HEK293 (cell line): ENCODE measurements around the gene RAMP1.

Source experiments
- HOXA7 ChIP-seq: sonication (generic); formaldehyde crosslinking; IDR thresholded peaks from 2 replicates; pipeline ENCODE4 v1.8.1; 2022; ENCODE audit warnings: missing genetic modification reagents, borderline replicate concordance
- YY1 ChIP-seq: fragments of 450-650 bp; formaldehyde crosslinking; IDR thresholded peaks from 2 replicates; pipeline ENCODE4 v1.5.1; 2018; ENCODE audit warnings: missing biosample characterization, missing genetic modification characterization
- ZNF292 ChIP-seq: fragments of 450-650 bp; formaldehyde crosslinking; IDR thresholded peaks from 2 replicates; pipeline ENCODE4 v1.5.1; 2016; ENCODE audit warnings: low read depth, missing biosample characterization, missing genetic modification characterization, borderline replicate concordance
- ZNF302 ChIP-seq: fragments of 450-650 bp; formaldehyde crosslinking; IDR thresholded peaks from 2 replicates; pipeline ENCODE4 v1.5.1; 2016; ENCODE audit warnings: missing biosample characterization, missing genetic modification characterization, low read depth
- ZNF350 ChIP-seq: fragments of 450-650 bp; formaldehyde crosslinking; IDR thresholded peaks from 2 replicates; pipeline ENCODE4 v1.5.0; 2017; ENCODE audit warnings: missing biosample characterization, mild to moderate bottlenecking, missing genetic modification characterization
- TF ChIP-seq, protein P1 (sequence below): fragments of 450-650 bp; formaldehyde crosslinking; IDR thresholded peaks from 2 replicates; pipeline ENCODE4 v1.5.1; 2016; ENCODE audit warnings: missing biosample characterization, missing genetic modification characterization

DNA sequence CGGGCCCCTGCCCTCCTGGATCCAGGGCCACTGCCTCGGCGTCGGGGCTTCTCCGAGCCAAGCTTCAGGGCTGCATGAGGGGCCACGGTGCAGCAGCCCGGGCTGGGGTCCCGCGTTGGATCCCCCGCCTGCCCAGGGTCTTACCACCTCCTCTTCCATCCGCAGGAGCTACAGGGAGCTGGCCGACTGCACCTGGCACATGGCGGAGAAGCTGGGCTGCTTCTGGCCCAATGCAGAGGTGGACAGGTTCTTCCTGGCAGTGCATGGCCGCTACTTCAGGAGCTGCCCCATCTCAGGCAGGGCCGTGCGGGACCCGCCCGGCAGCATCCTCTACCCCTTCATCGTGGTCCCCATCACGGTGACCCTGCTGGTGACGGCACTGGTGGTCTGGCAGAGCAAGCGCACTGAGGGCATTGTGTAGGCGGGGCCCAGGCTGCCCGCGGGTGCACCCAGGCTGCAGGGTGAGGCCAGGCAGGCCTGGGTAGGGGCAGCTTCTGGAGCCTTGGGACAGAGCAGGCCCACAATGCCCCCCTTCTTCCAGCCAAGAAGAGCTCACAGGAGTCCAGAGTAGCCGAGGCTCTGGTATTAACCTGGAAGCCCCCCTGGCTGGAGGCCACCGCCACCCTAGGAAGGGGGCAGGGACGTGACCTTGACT lies 52.1 kb downstream of the RAMP1 start:
- TF ChIP-seq ZNF302 (tag by site-specific recombination) = no peak
- TF ChIP-seq, protein P1, sequence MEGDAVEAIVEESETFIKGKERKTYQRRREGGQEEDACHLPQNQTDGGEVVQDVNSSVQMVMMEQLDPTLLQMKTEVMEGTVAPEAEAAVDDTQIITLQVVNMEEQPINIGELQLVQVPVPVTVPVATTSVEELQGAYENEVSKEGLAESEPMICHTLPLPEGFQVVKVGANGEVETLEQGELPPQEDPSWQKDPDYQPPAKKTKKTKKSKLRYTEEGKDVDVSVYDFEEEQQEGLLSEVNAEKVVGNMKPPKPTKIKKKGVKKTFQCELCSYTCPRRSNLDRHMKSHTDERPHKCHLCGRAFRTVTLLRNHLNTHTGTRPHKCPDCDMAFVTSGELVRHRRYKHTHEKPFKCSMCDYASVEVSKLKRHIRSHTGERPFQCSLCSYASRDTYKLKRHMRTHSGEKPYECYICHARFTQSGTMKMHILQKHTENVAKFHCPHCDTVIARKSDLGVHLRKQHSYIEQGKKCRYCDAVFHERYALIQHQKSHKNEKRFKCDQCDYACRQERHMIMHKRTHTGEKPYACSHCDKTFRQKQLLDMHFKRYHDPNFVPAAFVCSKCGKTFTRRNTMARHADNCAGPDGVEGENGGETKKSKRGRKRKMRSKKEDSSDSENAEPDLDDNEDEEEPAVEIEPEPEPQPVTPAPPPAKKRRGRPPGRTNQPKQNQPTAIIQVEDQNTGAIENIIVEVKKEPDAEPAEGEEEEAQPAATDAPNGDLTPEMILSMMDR (tag by site-specific recombination) = no peak
- no peak for TF ChIP-seq ZNF350 (tag by site-specific recombination)
- TF ChIP-seq YY1 (tag by site-specific recombination) = no peak
- TF ChIP-seq HOXA7 = no peak
- no peak for TF ChIP-seq ZNF292 (tag by site-specific recombination)
